Nephron (organoid): Measurements from ENCODE around the gene LRP8.

Source experiments
- H3K27ac Mint-ChIP-seq, 3 experiments: 2 replicates each; pipeline ENCODE4 v1.8.0; 2020; ENCODE audit warnings: mixed read lengths in 3 of 3, mild to moderate bottlenecking in 2 of 3, moderate library complexity in 1 of 3
- H3K27me3 Mint-ChIP-seq: 2 replicates; pipeline ENCODE4 v1.8.0; 2021; ENCODE audit warnings: low read depth, mild to moderate bottlenecking, moderate library complexity, mixed read lengths
- H3K36me3 Mint-ChIP-seq: 2 replicates; pipeline ENCODE4 v1.8.0; 2020; ENCODE audit warnings: low read depth, mixed read lengths
- H3K4me1 Mint-ChIP-seq: 2 replicates; pipeline ENCODE4 v1.8.0; 2020; ENCODE audit warnings: mixed read lengths
- H3K4me3 Mint-ChIP-seq, 3 experiments: 2 replicates each; pipeline ENCODE4 v1.8.0; 2020; ENCODE audit warnings: mild to moderate bottlenecking in 3 of 3, mixed read lengths in 3 of 3, moderate library complexity in 2 of 3
- H3K9me3 Mint-ChIP-seq: 2 replicates; pipeline ENCODE4 v1.8.0; 2020; ENCODE audit warnings: mixed read lengths
- TF ChIP-seq, protein P1 (sequence below), 3 experiments: fragments of 200-600 bp; sonication (generic); IDR thresholded peaks; one replicate each; pipeline ENCODE4 v1.5.0; 2021; ENCODE audit warnings: antibody characterized with exemption in 3 of 3; ENCODE audit not compliant: unreplicated experiment in 3 of 3

Gene LRP8

GRCh38 chr1:53272349-53272748 lies 55.5 kb downstream of the LRP8 start:
- Mint-ChIP-seq H3K4me3 (no peak overlapping the region), H3K27me3 (no peaks in the 10 kb centered on the region), H3K9me3 (no peaks in the 10 kb centered on the region), H3K4me1 (no peaks in the 10 kb centered on the region), H3K27ac (peak overlapping the region in 1 of 3 experiments; percentile 49), H3K36me3 (peaks cover 13% of the 10 kb centered on the region)
- TF ChIP-seq, protein P1, sequence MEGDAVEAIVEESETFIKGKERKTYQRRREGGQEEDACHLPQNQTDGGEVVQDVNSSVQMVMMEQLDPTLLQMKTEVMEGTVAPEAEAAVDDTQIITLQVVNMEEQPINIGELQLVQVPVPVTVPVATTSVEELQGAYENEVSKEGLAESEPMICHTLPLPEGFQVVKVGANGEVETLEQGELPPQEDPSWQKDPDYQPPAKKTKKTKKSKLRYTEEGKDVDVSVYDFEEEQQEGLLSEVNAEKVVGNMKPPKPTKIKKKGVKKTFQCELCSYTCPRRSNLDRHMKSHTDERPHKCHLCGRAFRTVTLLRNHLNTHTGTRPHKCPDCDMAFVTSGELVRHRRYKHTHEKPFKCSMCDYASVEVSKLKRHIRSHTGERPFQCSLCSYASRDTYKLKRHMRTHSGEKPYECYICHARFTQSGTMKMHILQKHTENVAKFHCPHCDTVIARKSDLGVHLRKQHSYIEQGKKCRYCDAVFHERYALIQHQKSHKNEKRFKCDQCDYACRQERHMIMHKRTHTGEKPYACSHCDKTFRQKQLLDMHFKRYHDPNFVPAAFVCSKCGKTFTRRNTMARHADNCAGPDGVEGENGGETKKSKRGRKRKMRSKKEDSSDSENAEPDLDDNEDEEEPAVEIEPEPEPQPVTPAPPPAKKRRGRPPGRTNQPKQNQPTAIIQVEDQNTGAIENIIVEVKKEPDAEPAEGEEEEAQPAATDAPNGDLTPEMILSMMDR (IDR thresholded peaks at IDR 0.05; ENCODE audit: unreplicated experiment in 3 of 3) = no peak

DNA sequence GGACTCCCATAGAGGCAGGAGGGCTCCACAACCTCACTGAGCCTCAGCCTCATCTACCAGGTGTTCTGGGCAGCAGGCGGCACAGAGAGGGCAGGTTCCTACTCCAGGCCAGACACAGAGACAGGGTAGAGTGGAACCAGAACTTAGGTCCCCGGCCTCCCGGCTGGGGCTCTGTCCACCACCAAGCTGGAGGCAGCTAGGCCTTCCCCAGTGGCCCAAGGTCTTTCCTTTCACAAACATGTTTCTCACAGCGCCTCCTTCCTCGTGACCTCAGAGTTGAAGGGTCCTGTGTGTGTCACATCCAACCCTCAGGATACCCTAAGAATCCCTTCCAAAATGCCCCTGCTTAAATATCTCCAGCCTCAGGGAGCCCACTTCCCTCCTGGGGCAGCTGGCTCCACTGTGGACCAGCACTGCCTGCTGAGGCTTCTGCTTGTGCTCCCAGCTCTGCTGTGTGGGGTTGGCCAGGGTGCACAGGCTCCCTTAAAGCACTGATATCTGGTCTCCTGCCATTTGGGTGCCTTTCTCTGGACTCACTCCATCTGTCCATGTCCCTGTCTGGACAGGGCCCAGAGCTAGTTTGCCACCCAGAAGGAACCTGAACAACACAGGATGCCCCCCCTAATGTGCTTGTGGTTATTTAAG lies 56.3 kb downstream of the LRP8 start:
- Mint-ChIP-seq H3K36me3 (peaks cover 13% of the 10 kb centered on the region), H3K27me3 (no peaks in the 10 kb centered on the region), H3K4me3 (no peak overlapping the region), H3K27ac (no peak overlapping the region), H3K4me1 (no peaks in the 10 kb centered on the region), H3K9me3 (no peaks in the 10 kb centered on the region)
- TF ChIP-seq, protein P1 (IDR thresholded peaks at IDR 0.05; ENCODE audit: unreplicated experiment in 3 of 3) = no peak

- H3K27me3 Mint-ChIP-seq = no peaks in the 10 kb centered on the region
- no peak overlapping the region for H3K27ac Mint-ChIP-seq
- TF ChIP-seq, protein P1 (IDR thresholded peaks at IDR 0.05; ENCODE audit: unreplicated experiment in 3 of 3) = no peak
- no peak overlapping the region for H3K4me3 Mint-ChIP-seq
- peaks cover 13% of the 10 kb centered on the region for H3K36me3 Mint-ChIP-seq
- H3K4me1 Mint-ChIP-seq = no peaks in the 10 kb centered on the region
- H3K9me3 Mint-ChIP-seq = no peaks in the 10 kb centered on the region
Measured at GRCh38 chr1:53270873-53271272, 57.0 kb downstream of the LRP8 start.

- TF ChIP-seq, protein P1 (IDR thresholded peaks at IDR 0.05; ENCODE audit: unreplicated experiment in 3 of 3) = no peak
- H3K9me3 Mint-ChIP-seq = no peaks in the 10 kb centered on the region
- H3K27me3 Mint-ChIP-seq = no peaks in the 10 kb centered on the region
- H3K4me3 Mint-ChIP-seq = no peak overlapping the region
- H3K4me1 Mint-ChIP-seq = no peaks in the 10 kb centered on the region
- H3K36me3 Mint-ChIP-seq = peaks cover 18% of the 10 kb centered on the region
- H3K27ac Mint-ChIP-seq = no peak overlapping the region
Measured at GRCh38 chr1:53270107-53270506, 57.8 kb downstream of the LRP8 start.

DNA sequence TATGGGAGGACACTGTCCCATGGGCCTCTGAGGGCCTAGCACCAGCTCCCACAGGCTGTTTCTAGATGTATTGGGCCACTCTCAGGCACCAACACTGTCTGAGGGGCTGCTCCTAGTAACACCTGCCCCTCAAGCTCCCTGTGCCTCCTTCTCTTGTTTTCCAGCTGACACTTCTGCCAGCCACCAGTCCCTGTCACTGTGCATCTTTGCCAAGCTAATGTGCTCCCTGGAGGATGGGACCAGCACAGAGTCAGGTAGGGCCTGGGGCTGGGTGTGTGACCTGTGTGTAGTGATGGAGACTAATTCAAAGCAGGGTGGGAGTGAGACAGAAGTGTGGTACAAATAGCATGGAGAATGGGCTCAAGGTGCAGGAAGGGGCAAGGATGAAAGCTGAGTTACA lies 60.1 kb downstream of the LRP8 start:
- TF ChIP-seq, protein P1 (IDR thresholded peaks at IDR 0.05; ENCODE audit: unreplicated experiment in 3 of 3) = no peak
- Mint-ChIP-seq H3K4me1 (no peaks in the 10 kb centered on the region), H3K9me3 (no peaks in the 10 kb centered on the region), H3K27ac (no peak overlapping the region), H3K36me3 (peaks cover 24% of the 10 kb centered on the region), H3K27me3 (no peaks in the 10 kb centered on the region), H3K4me3 (no peak overlapping the region)

GRCh38 chr1:53266038-53266437 lies 61.8 kb downstream of the LRP8 start:
- peaks cover 25% of the 10 kb centered on the region for H3K36me3 Mint-ChIP-seq
- H3K4me1 Mint-ChIP-seq = no peaks in the 10 kb centered on the region
- no peaks in the 10 kb centered on the region for H3K9me3 Mint-ChIP-seq
- H3K27ac Mint-ChIP-seq = no peak overlapping the region
- H3K4me3 Mint-ChIP-seq = no peak overlapping the region
- H3K27me3 Mint-ChIP-seq = no peaks in the 10 kb centered on the region
- TF ChIP-seq, protein P1 (IDR thresholded peaks at IDR 0.05; ENCODE audit: unreplicated experiment in 3 of 3) = peak; percentile 11 to 26 (median 20)
